ENCODE results near the gene SMTNL2.
"Not testable (repeated sequence)": the region's sequence is repeated elsewhere in the genome, so short reads cannot be mapped to it uniquely, and the experiment has no call there.

SMTNL2 gene

GRCh38 chr17:4585638-4585994 is 1.3 kb downstream of the SMTNL2 start:
- DNase-seq (ENCODE audit: low read depth): no peak

GRCh38 chr17:4586043-4586442 is 1.7 kb downstream of the SMTNL2 start:
- no peak for DNase-seq (ENCODE audit: low read depth)

GRCh38 chr17:4587195-4587594 is 2.9 kb downstream of the SMTNL2 start:
- no peak for DNase-seq (ENCODE audit: low read depth)

GRCh38 chr17:4587803-4588202 is 3.5 kb downstream of the SMTNL2 start:
- no peak for DNase-seq (ENCODE audit: low read depth)

GRCh38 chr17:4588391-4588790 is 4.1 kb downstream of the SMTNL2 start:
- no peak for DNase-seq (ENCODE audit: low read depth)

GRCh38 chr17:4588898-4589625 is 4.7 kb downstream of the SMTNL2 start:
- DNase-seq (ENCODE audit: low read depth): no peak

GRCh38 chr17:4590042-4590441 is 5.7 kb downstream of the SMTNL2 start:
- DNase-seq (ENCODE audit: low read depth): not testable (repeated sequence)

GRCh38 chr17:4590981-4591453 is 6.7 kb downstream of the SMTNL2 start:
- DNase-seq (ENCODE audit: low read depth): no peak

- DNase-seq (ENCODE audit: low read depth): no peak
Observed at GRCh38 chr17:4591529-4591928, 7.2 kb downstream of the SMTNL2 start.

- no peak for DNase-seq (ENCODE audit: low read depth)
Observed at GRCh38 chr17:4592240-4593005, 8.1 kb downstream of the SMTNL2 start.

GRCh38 chr17:4593021-4593421 is 8.7 kb downstream of the SMTNL2 start:
- DNase-seq (ENCODE audit: low read depth): no peak

- no peak for DNase-seq (ENCODE audit: low read depth)
Observed at GRCh38 chr17:4594406-4594805, 10.1 kb downstream of the SMTNL2 start.

- DNase-seq (ENCODE audit: low read depth): no peak
Observed at GRCh38 chr17:4594931-4595684, 10.8 kb downstream of the SMTNL2 start.

GRCh38 chr17:4595685-4596342 is 11.5 kb downstream of the SMTNL2 start:
- not testable (repeated sequence) for DNase-seq (ENCODE audit: low read depth)

GRCh38 chr17:4596636-4597380 is 12.5 kb downstream of the SMTNL2 start:
- no peak for DNase-seq (ENCODE audit: low read depth)

- no peak for DNase-seq (ENCODE audit: low read depth)
Observed at GRCh38 chr17:4597975-4598374, 13.6 kb downstream of the SMTNL2 start.

- DNase-seq (ENCODE audit: low read depth): no peak
Observed at GRCh38 chr17:4598776-4599504, 14.6 kb downstream of the SMTNL2 start.

GRCh38 chr17:4599505-4600281 is 15.4 kb downstream of the SMTNL2 start:
- no peak for DNase-seq (ENCODE audit: low read depth)

- DNase-seq (ENCODE audit: low read depth): no peak
Observed at GRCh38 chr17:4600563-4600962, 16.2 kb downstream of the SMTNL2 start.

- DNase-seq (ENCODE audit: low read depth): no peak
Observed at GRCh38 chr17:4601326-4601725, 17.0 kb downstream of the SMTNL2 start.
